OCI-LY1 (cell line): ENCODE data around the gene CAMTA1.

Source experiments
- H2AFZ ChIP-seq: fragments of 200-600 bp; sonication (generic), shearing (Covaris generic); 2 replicates; pipeline ENCODE4 v1.6.0; 2014; ENCODE audit warnings: antibody characterized with exemption, mild to moderate bottlenecking, low read length
- H3F3A ChIP-seq: fragments of 200-600 bp; sonication (generic), shearing (Covaris generic); 2 replicates; pipeline ENCODE4 v1.6.0; 2014; ENCODE audit warnings: mild to moderate bottlenecking, antibody characterized with exemption, low read length, moderate library complexity; ENCODE audit not compliant: insufficient read depth
- H3K27ac ChIP-seq: fragments of 200-600 bp; sonication (generic); 2 replicates; pipeline ENCODE4 v1.5.1; 2014; ENCODE audit warnings: low read length, mixed run types, mild to moderate bottlenecking, low read depth; ENCODE audit not compliant: poor library complexity, severe bottlenecking
- H3K27me3 ChIP-seq: fragments of 200-600 bp; sonication (generic); 2 replicates; pipeline ENCODE4 v1.6.0; 2014; ENCODE audit warnings: antibody characterized with exemption, mild to moderate bottlenecking, low read length, moderate library complexity; ENCODE audit not compliant: insufficient read depth
- H3K36me3 ChIP-seq: fragments of 200-600 bp; sonication (generic); 2 replicates; pipeline ENCODE4 v1.6.1; 2014; ENCODE audit warnings: mild to moderate bottlenecking, antibody characterized with exemption, low read length, moderate library complexity, mixed read lengths; ENCODE audit not compliant: insufficient read depth
- H3K4me1 ChIP-seq: fragments of 200-600 bp; sonication (generic); 2 replicates; pipeline ENCODE4 v1.5.1; 2014; ENCODE audit warnings: mild to moderate bottlenecking, low read length, moderate library complexity; ENCODE audit not compliant: insufficient read depth, severe bottlenecking
- H3K4me2 ChIP-seq: fragments of 200-600 bp; sonication (generic), shearing (Covaris generic); 2 replicates; pipeline ENCODE4 v1.6.1; 2014; ENCODE audit warnings: low read length
- H3K4me3 ChIP-seq: fragments of 200-600 bp; sonication (generic); 2 replicates; pipeline ENCODE4 v1.5.1; 2014; ENCODE audit warnings: low read length, low read depth, mild to moderate bottlenecking, mixed read lengths; ENCODE audit not compliant: poor library complexity, severe bottlenecking
- H3K79me2 ChIP-seq: fragments of 200-600 bp; shearing (Covaris generic); 2 replicates; pipeline ENCODE4 v1.6.1; 2016; ENCODE audit warnings: mixed run types, low read length, mixed read lengths; ENCODE audit not compliant: insufficient read depth
- H3K9ac ChIP-seq: fragments of 200-600 bp; sonication (generic), shearing (Covaris generic); 2 replicates; pipeline ENCODE4 v1.6.1; 2014; ENCODE audit warnings: mild to moderate bottlenecking, low read length, mixed read lengths
- H3K9me2 ChIP-seq: fragments of 200-600 bp; sonication (generic), shearing (Covaris generic); 2 replicates; pipeline ENCODE4 v1.6.1; 2014; ENCODE audit warnings: low read depth, mild to moderate bottlenecking, low read length, mixed read lengths
- H3K9me3 ChIP-seq: fragments of 200-600 bp; shearing (Covaris generic); 2 replicates; pipeline ENCODE4 v1.6.1; 2014; ENCODE audit warnings: low read length, mixed read lengths
- H4K20me1 ChIP-seq: fragments of 200-600 bp; sonication (generic), shearing (Covaris generic); 2 replicates; pipeline ENCODE4 v1.6.0; 2016; ENCODE audit warnings: mild to moderate bottlenecking, low read length; ENCODE audit not compliant: insufficient read depth
- EZH2 ChIP-seq: fragments of 200-600 bp; sonication (generic), shearing (Covaris generic); IDR thresholded peaks from 2 replicates; pipeline ENCODE4 v1.8.0; 2017; ENCODE audit warnings: borderline replicate concordance, mixed run types, mild to moderate bottlenecking, antibody characterized with exemption, low read length, moderate library complexity, mixed read lengths
- TF ChIP-seq, protein P1 (sequence below): fragments of 200-600 bp; sonication (generic), shearing (Covaris generic); IDR thresholded peaks from 2 replicates; pipeline ENCODE4 v1.5.1; 2017; ENCODE audit warnings: mild to moderate bottlenecking, antibody characterized with exemption, low read length, moderate library complexity, mixed read lengths

CAMTA1 gene

DNA sequence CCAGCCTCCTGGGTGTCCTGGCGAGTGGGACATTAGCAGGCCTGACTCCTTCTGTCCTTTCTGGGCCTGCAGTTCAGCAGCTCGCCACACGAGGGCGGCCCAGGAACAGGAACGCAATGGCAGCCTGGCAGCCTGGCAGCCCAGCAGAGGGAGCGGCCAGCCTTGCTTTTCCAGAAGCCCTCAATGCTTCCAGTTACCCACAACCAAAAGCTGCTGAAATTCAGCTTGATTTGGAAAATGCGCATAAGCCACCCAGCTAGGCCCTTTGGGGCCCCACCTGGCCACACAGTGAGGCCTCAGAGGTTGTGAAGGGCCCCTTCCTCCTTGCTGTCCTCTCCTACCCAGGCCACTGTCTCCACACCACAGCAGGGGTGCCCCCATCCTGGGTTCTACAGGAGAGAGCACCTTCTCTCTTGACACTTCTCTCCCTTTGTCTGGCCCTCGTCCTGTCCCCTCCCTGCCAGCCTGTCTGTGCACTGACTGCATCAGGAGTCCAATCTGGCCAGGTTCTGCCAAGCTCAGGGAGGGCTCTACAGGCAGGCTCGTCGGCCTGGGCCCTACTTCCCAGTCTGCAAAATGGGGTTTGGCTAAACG, 882.5 kb downstream of the CAMTA1 start:
- H3K36me3 ChIP-seq: no peaks in the 10 kb centered on the region
- H4K20me1 ChIP-seq: no peaks in the 10 kb centered on the region
- no peak overlapping the region for H2AFZ ChIP-seq
- H3K4me1 ChIP-seq: no peaks in the 10 kb centered on the region
- H3F3A ChIP-seq: no peaks in the 10 kb centered on the region
- H3K9me3 ChIP-seq: no peaks in the 10 kb centered on the region
- no peak overlapping the region for H3K4me2 ChIP-seq
- H3K79me2 ChIP-seq: no peaks in the 10 kb centered on the region
- H3K9me2 ChIP-seq: no peaks in the 10 kb centered on the region
- no peak overlapping the region for H3K4me3 ChIP-seq
- TF ChIP-seq EZH2: no peak
- TF ChIP-seq, protein P1, sequence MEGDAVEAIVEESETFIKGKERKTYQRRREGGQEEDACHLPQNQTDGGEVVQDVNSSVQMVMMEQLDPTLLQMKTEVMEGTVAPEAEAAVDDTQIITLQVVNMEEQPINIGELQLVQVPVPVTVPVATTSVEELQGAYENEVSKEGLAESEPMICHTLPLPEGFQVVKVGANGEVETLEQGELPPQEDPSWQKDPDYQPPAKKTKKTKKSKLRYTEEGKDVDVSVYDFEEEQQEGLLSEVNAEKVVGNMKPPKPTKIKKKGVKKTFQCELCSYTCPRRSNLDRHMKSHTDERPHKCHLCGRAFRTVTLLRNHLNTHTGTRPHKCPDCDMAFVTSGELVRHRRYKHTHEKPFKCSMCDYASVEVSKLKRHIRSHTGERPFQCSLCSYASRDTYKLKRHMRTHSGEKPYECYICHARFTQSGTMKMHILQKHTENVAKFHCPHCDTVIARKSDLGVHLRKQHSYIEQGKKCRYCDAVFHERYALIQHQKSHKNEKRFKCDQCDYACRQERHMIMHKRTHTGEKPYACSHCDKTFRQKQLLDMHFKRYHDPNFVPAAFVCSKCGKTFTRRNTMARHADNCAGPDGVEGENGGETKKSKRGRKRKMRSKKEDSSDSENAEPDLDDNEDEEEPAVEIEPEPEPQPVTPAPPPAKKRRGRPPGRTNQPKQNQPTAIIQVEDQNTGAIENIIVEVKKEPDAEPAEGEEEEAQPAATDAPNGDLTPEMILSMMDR: peak; percentile 91
- H3K27me3 ChIP-seq: 0 out of 2 replicates have a peak, but pooled peaks cover 3% of the 10 kb centered on the region
- no peak overlapping the region for H3K9ac ChIP-seq
- H3K27ac ChIP-seq: no peak overlapping the region

DNA sequence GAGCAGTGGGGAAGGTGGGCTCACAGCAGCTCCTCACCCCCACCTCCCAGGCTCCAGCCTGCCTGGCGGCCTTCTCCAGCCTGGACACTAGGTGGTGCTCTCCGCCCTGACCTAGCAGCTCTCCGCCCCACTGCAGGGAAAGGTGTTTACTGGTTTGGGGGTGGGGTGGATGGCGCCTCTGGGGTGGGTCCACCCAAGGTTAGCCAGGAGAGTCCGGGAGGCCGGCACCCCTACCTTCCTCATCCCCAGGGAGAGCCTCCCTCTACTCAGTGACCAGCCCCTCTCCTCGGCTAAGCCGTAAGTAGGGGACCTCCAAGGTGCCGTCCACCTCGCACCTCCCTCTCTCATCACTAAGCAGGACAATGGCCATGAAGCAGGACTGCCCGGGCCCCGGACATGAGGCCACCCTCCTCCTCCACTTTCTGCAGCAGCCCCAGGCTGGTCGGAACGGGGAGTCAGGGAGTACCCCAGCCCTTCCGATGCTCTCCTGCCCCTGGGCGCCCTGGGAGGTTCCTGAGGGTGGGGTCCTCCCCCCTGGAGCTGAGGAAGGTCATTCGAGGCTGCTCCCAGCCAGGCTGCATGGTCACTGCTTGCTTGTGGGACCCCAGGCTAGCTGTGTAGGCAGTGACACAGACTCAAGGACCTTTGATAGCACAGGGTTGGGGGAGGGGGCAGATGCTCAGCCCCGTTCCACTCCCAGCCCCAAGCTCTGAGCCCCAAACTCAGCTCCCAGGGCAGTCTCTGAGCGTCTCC, 884.5 kb downstream of the CAMTA1 start:
- Histone ChIP-seq H3K4me1 (no peaks in the 10 kb centered on the region), H3K27me3 (0 out of 2 replicates have a peak, but pooled peaks cover 3% of the 10 kb centered on the region), H2AFZ (no peak overlapping the region), H3K9me3 (no peaks in the 10 kb centered on the region), H3K9ac (no peak overlapping the region), H3K4me2 (no peak overlapping the region), H3F3A (no peaks in the 10 kb centered on the region), H3K27ac (no peak overlapping the region), H3K9me2 (no peaks in the 10 kb centered on the region), H3K36me3 (no peaks in the 10 kb centered on the region), H3K79me2 (no peaks in the 10 kb centered on the region), H3K4me3 (no peak overlapping the region), H4K20me1 (no peaks in the 10 kb centered on the region)
- TF ChIP-seq EZH2: no peak
- TF ChIP-seq, protein P1: peak; percentile 70

DNA sequence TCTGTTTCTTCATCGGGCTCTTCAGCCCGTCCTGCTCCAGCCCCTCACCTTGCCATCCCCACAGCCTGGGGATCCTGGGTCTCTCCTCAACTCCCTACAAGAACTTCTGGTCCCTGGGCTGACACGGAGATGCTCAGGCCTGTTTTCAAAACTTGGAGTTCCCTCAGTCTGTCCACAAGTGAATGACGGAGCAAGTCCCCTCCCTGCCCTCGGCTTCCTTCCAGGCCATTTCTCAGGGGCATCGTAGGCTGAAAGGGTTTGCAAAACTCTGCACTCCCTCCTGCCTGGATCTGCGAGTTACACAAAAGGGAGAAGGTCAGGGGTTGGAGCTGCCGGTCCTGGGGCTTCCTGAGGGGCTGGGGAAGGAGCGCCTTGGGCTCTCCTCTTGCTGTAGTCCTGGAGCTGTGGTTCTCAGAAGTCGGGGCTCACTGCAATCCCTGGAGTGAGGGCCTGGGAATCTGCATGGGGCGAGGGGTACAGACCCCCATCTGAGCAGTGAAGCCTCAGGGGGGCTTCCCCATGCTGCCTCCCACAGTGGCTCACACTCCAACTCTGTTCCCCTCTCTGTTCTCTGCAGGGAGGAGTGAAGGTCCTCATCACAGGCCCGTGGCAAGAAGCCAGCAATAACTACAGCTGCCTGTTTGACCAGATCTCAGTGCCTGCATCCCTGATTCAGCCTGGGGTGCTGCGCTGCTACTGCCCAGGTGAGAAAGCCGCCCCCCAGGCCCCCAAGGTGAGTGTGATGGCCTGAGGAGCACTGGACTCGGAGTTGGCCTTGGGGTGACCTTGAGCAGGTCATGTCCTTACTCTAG, 885.3 kb downstream of the CAMTA1 start:
- Histone ChIP-seq H2AFZ (no peak overlapping the region), H3K79me2 (no peaks in the 10 kb centered on the region), H3F3A (no peaks in the 10 kb centered on the region), H3K4me3 (no peak overlapping the region), H3K4me2 (no peak overlapping the region), H3K27me3 (0 out of 2 replicates have a peak, but pooled peaks cover 3% of the 10 kb centered on the region), H3K27ac (no peak overlapping the region), H3K36me3 (no peaks in the 10 kb centered on the region), H3K4me1 (no peaks in the 10 kb centered on the region), H3K9ac (no peak overlapping the region), H4K20me1 (no peaks in the 10 kb centered on the region), H3K9me3 (no peaks in the 10 kb centered on the region), H3K9me2 (no peaks in the 10 kb centered on the region)
- TF ChIP-seq, protein P1: no peak
- no peak for TF ChIP-seq EZH2
